Osteoblast (primary cell): ENCODE results near the gene LRP1B. TPM values are rescaled to one million over a fixed set of nuclear protein-coding genes. Genes with fewer than 3 reads are reported as not detected.

Experiments
- DNase-seq: peaks from one replicate; pipeline ENCODE4 v3.0.0; 2011; ENCODE audit warnings: low spot score, mixed read lengths; ENCODE audit not compliant: insufficient read length; ENCODE audit errors: missing footprints
- H2AFZ ChIP-seq: 2 replicates; pipeline ENCODE4 v1.6.0; 2011; ENCODE audit warnings: mild to moderate bottlenecking, low read length
- H3K27ac ChIP-seq: 2 replicates; pipeline ENCODE4 v1.5.1; 2011; ENCODE audit warnings: mild to moderate bottlenecking, low read depth, low read length, moderate library complexity
- H3K27me3 ChIP-seq: 2 replicates; pipeline ENCODE4 v1.6.0; 2012; ENCODE audit warnings: mild to moderate bottlenecking, control low read depth, inconsistent platforms, low read length, moderate library complexity; ENCODE audit not compliant: insufficient read depth
- H3K36me3 ChIP-seq: 2 replicates; pipeline ENCODE4 v1.5.1; 2011; ENCODE audit warnings: mild to moderate bottlenecking, low read length, control low read depth, moderate library complexity; ENCODE audit not compliant: insufficient read depth
- H3K4me1 ChIP-seq: 2 replicates; pipeline ENCODE4 v1.5.1; 2011; ENCODE audit warnings: mild to moderate bottlenecking, low read length, control low read depth, moderate library complexity; ENCODE audit not compliant: insufficient read depth
- H3K4me2 ChIP-seq: 2 replicates; pipeline ENCODE4 v1.6.0; 2011; ENCODE audit warnings: mild to moderate bottlenecking, low read length; ENCODE audit not compliant: insufficient read depth
- H3K4me3 ChIP-seq: fragments of 200-600 bp; sonication (generic); 3 replicates; pipeline ENCODE4 v1.5.1; 2012; ENCODE audit warnings: mild to moderate bottlenecking, low read length, inconsistent platforms; ENCODE audit not compliant: insufficient read depth
- H3K79me2 ChIP-seq: 2 replicates; pipeline ENCODE4 v1.6.0; 2012; ENCODE audit warnings: mild to moderate bottlenecking, low read length, control low read depth, inconsistent platforms; ENCODE audit not compliant: insufficient read depth
- H3K9me3 ChIP-seq: 2 replicates; pipeline ENCODE4 v1.5.1; 2011; ENCODE audit warnings: low read depth, low read length, control low read depth
- H4K20me1 ChIP-seq: 2 replicates; pipeline ENCODE4 v1.6.0; 2012; ENCODE audit warnings: mild to moderate bottlenecking, low read length, control low read depth; ENCODE audit not compliant: insufficient read depth
- CTCF ChIP-seq: IDR thresholded peaks from 2 replicates; pipeline ENCODE4 v1.5.1; 2011; ENCODE audit warnings: mild to moderate bottlenecking, low read depth, low read length, moderate library complexity; ENCODE audit errors: extremely low read depth
- total RNA-seq: library from RNA; depleted of rRNA; stranded (reverse); fragments of >200 nt; gene quantifications from 2 replicates; pipeline ENCODE4 v1.2.3, GENCODE V29; 2012

Gene LRP1B
- total RNA-seq, 1 donor = not detected

GRCh38 chr2:141200191-141200590 lies 930.6 kb downstream of the LRP1B start:
- no peak for TF ChIP-seq CTCF
- Histone ChIP-seq H2AFZ (no peak overlapping the region), H3K9me3 (no peaks in the 10 kb centered on the region), H4K20me1 (no peaks in the 10 kb centered on the region), H3K27me3 (no peaks in the 10 kb centered on the region), H3K4me3 (no peak overlapping the region), H3K27ac (no peak overlapping the region), H3K79me2 (no peaks in the 10 kb centered on the region), H3K4me2 (no peak overlapping the region), H3K4me1 (no peaks in the 10 kb centered on the region), H3K36me3 (no peaks in the 10 kb centered on the region)
- DNase-seq = no peak

- Histone ChIP-seq H3K36me3 (no peaks in the 10 kb centered on the region), H3K9me3 (no peaks in the 10 kb centered on the region), H3K27ac (no peak overlapping the region), H3K4me2 (no peak overlapping the region), H3K4me1 (no peaks in the 10 kb centered on the region), H3K27me3 (no peaks in the 10 kb centered on the region), H4K20me1 (no peaks in the 10 kb centered on the region), H3K79me2 (no peaks in the 10 kb centered on the region), H2AFZ (no peak overlapping the region), H3K4me3 (no peak overlapping the region)
- DNase-seq = no peak
- TF ChIP-seq CTCF = no peak
Observed at GRCh38 chr2:141199711-141200110, 931.1 kb downstream of the LRP1B start.

GRCh38 chr2:141195087-141195486 lies 935.7 kb downstream of the LRP1B start:
- Histone ChIP-seq H3K4me1 (no peaks in the 10 kb centered on the region), H3K9me3 (no peaks in the 10 kb centered on the region), H3K4me3 (no peak overlapping the region), H3K27ac (no peak overlapping the region), H4K20me1 (no peaks in the 10 kb centered on the region), H3K36me3 (no peaks in the 10 kb centered on the region), H3K4me2 (no peak overlapping the region), H2AFZ (no peak overlapping the region), H3K27me3 (no peaks in the 10 kb centered on the region), H3K79me2 (no peaks in the 10 kb centered on the region)
- DNase-seq = no peak
- no peak for TF ChIP-seq CTCF

GRCh38 chr2:141187075-141187439 lies 943.8 kb downstream of the LRP1B start:
- H3K4me1 ChIP-seq = no peaks in the 10 kb centered on the region
- H3K9me3 ChIP-seq = no peaks in the 10 kb centered on the region
- no peaks in the 10 kb centered on the region for H4K20me1 ChIP-seq
- no peak overlapping the region for H2AFZ ChIP-seq
- H3K4me3 ChIP-seq = no peak overlapping the region
- H3K36me3 ChIP-seq = no peaks in the 10 kb centered on the region
- no peak for DNase-seq
- TF ChIP-seq CTCF = no peak
- no peak overlapping the region for H3K4me2 ChIP-seq
- no peaks in the 10 kb centered on the region for H3K27me3 ChIP-seq
- H3K27ac ChIP-seq = no peak overlapping the region
- H3K79me2 ChIP-seq = no peaks in the 10 kb centered on the region
